Diencephalon (tissue), 1 donor: ENCODE measurements around the gene MED23. TPM values are rescaled to one million over a fixed set of nuclear protein-coding genes. Genes with fewer than 3 reads are reported as not detected.

Experiments used
- small RNA-seq: library from RNA; depleted of rRNA; stranded (forward); fragments of <200 nt; gene quantifications from one replicate; pipeline ENCODE3, GENCODE V24; 2014
- total RNA-seq: library from RNA; depleted of rRNA; stranded (reverse); fragments of >200 nt; gene quantifications from one replicate; pipeline ENCODE4 v1.2.3, GENCODE V29; 2014

The MED23 gene, protein sequence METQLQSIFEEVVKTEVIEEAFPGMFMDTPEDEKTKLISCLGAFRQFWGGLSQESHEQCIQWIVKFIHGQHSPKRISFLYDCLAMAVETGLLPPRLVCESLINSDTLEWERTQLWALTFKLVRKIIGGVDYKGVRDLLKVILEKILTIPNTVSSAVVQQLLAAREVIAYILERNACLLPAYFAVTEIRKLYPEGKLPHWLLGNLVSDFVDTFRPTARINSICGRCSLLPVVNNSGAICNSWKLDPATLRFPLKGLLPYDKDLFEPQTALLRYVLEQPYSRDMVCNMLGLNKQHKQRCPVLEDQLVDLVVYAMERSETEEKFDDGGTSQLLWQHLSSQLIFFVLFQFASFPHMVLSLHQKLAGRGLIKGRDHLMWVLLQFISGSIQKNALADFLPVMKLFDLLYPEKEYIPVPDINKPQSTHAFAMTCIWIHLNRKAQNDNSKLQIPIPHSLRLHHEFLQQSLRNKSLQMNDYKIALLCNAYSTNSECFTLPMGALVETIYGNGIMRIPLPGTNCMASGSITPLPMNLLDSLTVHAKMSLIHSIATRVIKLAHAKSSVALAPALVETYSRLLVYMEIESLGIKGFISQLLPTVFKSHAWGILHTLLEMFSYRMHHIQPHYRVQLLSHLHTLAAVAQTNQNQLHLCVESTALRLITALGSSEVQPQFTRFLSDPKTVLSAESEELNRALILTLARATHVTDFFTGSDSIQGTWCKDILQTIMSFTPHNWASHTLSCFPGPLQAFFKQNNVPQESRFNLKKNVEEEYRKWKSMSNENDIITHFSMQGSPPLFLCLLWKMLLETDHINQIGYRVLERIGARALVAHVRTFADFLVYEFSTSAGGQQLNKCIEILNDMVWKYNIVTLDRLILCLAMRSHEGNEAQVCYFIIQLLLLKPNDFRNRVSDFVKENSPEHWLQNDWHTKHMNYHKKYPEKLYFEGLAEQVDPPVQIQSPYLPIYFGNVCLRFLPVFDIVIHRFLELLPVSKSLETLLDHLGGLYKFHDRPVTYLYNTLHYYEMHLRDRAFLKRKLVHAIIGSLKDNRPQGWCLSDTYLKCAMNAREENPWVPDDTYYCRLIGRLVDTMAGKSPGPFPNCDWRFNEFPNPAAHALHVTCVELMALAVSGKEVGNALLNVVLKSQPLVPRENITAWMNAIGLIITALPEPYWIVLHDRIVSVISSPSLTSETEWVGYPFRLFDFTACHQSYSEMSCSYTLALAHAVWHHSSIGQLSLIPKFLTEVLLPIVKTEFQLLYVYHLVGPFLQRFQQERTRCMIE (N-terminal part only)
- total RNA-seq = 56.1 TPM

DNA sequence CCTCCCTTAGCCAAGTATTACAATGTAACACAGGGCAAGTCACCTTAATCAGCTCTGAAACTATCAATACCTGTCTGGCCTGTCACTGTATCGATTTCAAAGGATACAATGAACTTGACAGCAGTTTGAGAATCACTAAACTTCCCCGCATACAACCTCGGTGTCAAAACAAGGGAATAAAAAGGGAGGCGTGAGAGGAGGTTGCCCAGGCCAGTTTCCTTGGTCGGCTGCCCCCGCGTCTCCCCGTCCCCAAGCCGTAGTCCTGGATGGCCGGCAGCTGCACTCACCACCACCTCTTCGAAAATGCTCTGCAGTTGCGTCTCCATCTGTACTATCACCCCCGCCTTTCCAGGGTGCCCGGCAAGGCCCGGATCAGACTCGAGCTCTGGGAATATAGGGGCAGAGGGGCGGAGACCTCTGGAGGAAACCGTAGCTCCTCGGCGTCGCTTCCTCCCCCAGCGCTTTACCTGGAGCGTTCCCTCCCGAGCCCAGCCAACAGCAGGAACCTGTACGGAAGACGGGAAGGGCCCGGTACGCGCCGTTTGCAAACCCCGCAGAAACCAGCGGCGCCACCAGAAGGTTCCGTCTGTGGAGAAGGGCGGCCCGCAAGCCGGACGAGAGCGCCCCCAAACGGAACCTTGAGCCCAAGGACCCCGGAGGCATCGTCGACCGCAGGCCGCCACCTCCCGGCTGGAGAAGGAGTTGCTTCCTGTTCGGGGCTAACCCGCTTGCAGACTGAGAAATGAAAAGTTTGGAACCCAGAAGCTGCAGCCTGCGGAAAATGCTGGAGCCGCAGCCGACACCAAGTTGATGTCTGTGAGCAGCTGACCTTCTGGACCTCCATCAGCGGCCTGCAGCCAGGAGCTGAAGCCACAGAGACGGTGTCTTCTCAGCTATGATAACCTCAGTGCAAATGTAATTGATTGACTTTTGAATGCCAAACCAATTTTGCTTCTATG is at the start of gene MED23:
Gene MED23, minus strand, starts transcription at position 519 of the 959 bp plus-strand sequence. Its CDS starts 193 bp downstream, at position 326.

DNA sequence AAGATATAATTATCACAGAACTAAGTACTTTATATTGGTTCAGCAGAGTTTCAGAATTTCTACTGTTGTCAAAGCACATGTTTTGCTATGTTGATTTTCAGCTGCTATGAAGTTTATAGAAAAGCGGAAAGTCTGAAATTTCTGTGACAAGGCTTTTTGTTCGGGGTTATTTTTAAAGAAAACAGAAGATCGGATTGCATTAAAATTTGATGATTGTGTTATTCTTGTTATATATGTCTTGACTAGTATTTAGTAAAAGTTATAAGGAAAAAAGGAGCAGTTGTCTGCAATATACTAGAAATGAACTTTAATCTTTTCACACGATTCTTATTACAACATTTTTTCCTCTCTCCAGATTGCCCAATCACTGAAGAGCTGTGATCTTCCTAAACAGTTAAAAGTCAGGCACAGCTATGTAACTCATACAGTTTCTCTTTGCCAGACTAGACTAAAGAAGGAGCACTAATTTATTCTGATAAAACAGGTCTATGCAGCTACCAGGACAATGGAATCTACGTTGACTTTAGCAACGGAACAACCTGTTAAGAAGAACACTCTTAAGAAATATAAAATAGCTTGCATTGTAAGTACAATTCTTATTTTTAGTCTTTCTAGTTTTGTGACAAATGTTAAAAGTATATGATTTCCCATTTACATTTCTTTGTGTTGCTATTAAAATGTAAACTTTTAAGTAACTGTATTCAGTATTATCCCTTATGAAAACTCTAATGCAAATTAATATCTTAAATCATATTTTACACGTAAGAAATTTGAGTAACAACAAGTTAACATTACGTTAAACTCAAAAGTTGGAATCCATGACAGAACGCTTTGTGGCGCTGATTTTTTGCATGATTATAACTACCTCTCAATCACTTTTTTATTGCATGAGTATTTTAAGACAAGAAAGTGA is 9.1 kb upstream of the MED23 start, which contains the start of gene ENPP3:
Gene ENPP3, plus strand, starts transcription at position 423 of the 913 bp plus-strand sequence. Its CDS starts 83 bp downstream, at position 506.

DNA sequence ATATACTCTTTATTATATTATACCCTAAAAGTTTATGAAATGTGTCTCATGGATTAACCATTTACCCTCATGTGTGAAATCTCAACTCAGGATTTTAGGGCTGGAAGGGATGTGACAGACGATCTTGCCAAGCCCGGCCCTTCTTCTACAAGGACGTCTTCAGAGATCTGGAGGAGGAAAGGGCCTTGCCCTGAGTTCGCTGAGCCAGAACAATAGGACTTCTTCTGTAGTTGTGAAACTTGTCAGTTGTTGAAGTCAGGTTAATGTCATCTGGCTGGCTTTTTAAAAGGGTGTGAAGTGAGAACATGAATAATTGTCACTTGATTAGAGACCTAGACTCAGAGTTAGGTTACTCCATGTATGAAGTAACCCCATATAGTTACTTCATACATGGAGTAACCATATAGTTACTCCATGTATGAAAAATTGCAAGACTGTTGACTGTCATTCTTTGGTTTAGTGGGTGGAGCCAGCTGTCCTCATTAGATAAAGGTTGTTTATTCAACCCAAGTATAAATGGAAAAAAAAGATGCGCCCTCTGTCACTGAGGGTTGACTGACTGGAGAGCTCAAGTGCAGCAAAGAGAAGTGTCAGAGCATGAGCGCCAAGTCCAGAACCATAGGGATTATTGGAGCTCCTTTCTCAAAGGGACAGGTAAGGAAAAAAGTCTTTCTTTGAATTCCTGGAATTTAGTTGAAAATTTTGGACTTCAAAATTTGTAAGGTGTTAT is 55.2 kb downstream of the MED23 start, which contains the start of gene ARG1:
Gene ARG1, plus strand, starts transcription at position 541 of the 730 bp plus-strand sequence. Its CDS starts 57 bp downstream, at position 598.

Small RNA genes lying within 50 kb of the gene (small RNA-seq; reads per million reads assigned to genes)
- not detected for gene RNU4-18P

Other genes starting within 250 kb of the MED23 start
- 0.69 TPM for gene ARG1, start 55.0 kb downstream of the MED23 start, total RNA-seq
- gene ENPP3, start 9.1 kb upstream of the MED23 start, total RNA-seq = 1.2 TPM
- not detected for gene OR2A4, start 73.2 kb upstream of the MED23 start, total RNA-seq
- not detected for gene CTAGE9, start 82.8 kb upstream of the MED23 start, total RNA-seq
- 3.0 TPM for gene ENPP1, start 179.8 kb upstream of the MED23 start, total RNA-seq